Keratinocyte (primary cell): ENCODE measurements around the gene ZNF518A. TPM values are rescaled to one million over a fixed set of nuclear protein-coding genes. Genes with fewer than 3 reads are reported as not detected.

Experiments
- DNase-seq: peaks from one replicate; pipeline ENCODE4 v3.0.0-alpha.2; 2011; ENCODE audit warnings: low read depth, missing footprints, low spot score
- FAIRE-seq: peaks from 2 replicates; lab custom pipeline; 2011; peaks lifted over from hg19 to GRCh38; lab: Jason Lieb, UNC
- H2AFZ ChIP-seq: 2 replicates; pipeline ENCODE4 v1.6.0; 2012; ENCODE audit warnings: low read length, control low read depth, inconsistent platforms; ENCODE audit not compliant: control insufficient read depth
- H3K27ac ChIP-seq: 2 replicates; pipeline ENCODE4 v1.5.1; 2011; ENCODE audit warnings: low read length; ENCODE audit not compliant: control insufficient read depth, insufficient read depth
- H3K27me3 ChIP-seq: 3 replicates; pipeline ENCODE4 v1.6.0; 2011; ENCODE audit warnings: low read length; ENCODE audit not compliant: control insufficient read depth, insufficient read depth; ENCODE audit errors: extremely low read depth
- H3K36me3 ChIP-seq, 2 experiments: 2 replicates in 1 of 2; 3 replicates in 1 of 2; pipeline ENCODE4 v1.5.1; 2011; ENCODE audit warnings: low read length in 2 of 2, mild to moderate bottlenecking in 1 of 2; ENCODE audit not compliant: control insufficient read depth in 2 of 2, insufficient read depth in 2 of 2; ENCODE audit errors: extremely low read depth in 1 of 2
- H3K4me1 ChIP-seq: 3 replicates; pipeline ENCODE4 v1.5.1; 2011; ENCODE audit warnings: low read length; ENCODE audit not compliant: control insufficient read depth, insufficient read depth; ENCODE audit errors: extremely low read depth
- H3K4me2 ChIP-seq: 3 replicates; pipeline ENCODE4 v1.6.0; 2011; ENCODE audit warnings: low read depth, low read length; ENCODE audit not compliant: control insufficient read depth, insufficient read depth; ENCODE audit errors: extremely low read depth
- H3K4me3 ChIP-seq, 3 experiments: fragments of 200-600 bp in 1 of 3; sonication (generic) in 1 of 3; 2 replicates in 2 of 3; 3 replicates in 1 of 3; pipeline ENCODE4 v1.5.1; 2011 to 2016; ENCODE audit warnings: low read length in 3 of 3, mild to moderate bottlenecking in 3 of 3, control low read depth in 2 of 3, inconsistent platforms in 1 of 3, low read depth in 1 of 3, mixed read lengths in 1 of 3, mixed run types in 1 of 3, moderate library complexity in 1 of 3; ENCODE audit not compliant: control insufficient read depth in 2 of 3, insufficient read depth in 2 of 3; ENCODE audit errors: extremely low read depth in 1 of 3
- H3K79me2 ChIP-seq: 2 replicates; pipeline ENCODE4 v1.6.0; 2012; ENCODE audit warnings: low read length; ENCODE audit not compliant: control insufficient read depth, insufficient read depth
- H3K9ac ChIP-seq: 3 replicates; pipeline ENCODE4 v1.6.0; 2011; ENCODE audit warnings: low read length; ENCODE audit not compliant: control insufficient read depth, insufficient read depth; ENCODE audit errors: extremely low read depth
- H3K9me1 ChIP-seq: 3 replicates; pipeline ENCODE4 v1.6.0; 2011; ENCODE audit warnings: low read length; ENCODE audit not compliant: control insufficient read depth, insufficient read depth; ENCODE audit errors: extremely low read depth
- H3K9me3 ChIP-seq: 2 replicates; pipeline ENCODE4 v1.5.1; 2012; ENCODE audit warnings: low read depth, low read length; ENCODE audit not compliant: control insufficient read depth
- H4K20me1 ChIP-seq: 3 replicates; pipeline ENCODE4 v1.6.0; 2011; ENCODE audit warnings: low read length; ENCODE audit not compliant: control insufficient read depth, insufficient read depth; ENCODE audit errors: extremely low read depth
- EZH2 ChIP-seq: IDR thresholded peaks from one replicate; pipeline ENCODE4 v1.6.1; 2012; ENCODE audit warnings: inconsistent platforms, mild to moderate bottlenecking, low read length, moderate library complexity
- dilution Hi-C: fragments of 300-500 bp; cut with MboI; formaldehyde crosslinking; loops from one replicate; pipeline ENCODE4 v1.7.0; 2020; ENCODE audit warnings: low sequenced_read_pairs; ENCODE audit not compliant: extremely low pct_ligation_motif_present
- polyA plus RNA-seq, 5 experiments: library from polyadenylated mRNA; depleted of rRNA in 3 of 5; stranded (reverse) in 3 of 5; stranded (forward) in 1 of 5; unstranded in 1 of 5; fragments of >200 nt; gene quantifications; 1 replicate in 1 of 5; 2 replicates in 3 of 5; 3 replicates in 1 of 5; pipeline versions ENCODE4 v1.2.1 to v1.2.3, GENCODE V29; 2011 to 2012; ENCODE audit warnings: missing spikeins in 2 of 5, low read depth in 1 of 5, low replicate concordance in 1 of 5
- TF ChIP-seq, protein P1 (sequence below), 3 experiments: IDR thresholded peaks in 1 of 3; conservative IDR thresholded peaks in 1 of 3; optimal IDR thresholded peaks in 1 of 3; 2 replicates in 2 of 3; 3 replicates in 1 of 3; pipeline versions ENCODE3 to v1.5.1; 2011; ENCODE audit warnings: low read length in 3 of 3, mild to moderate bottlenecking in 3 of 3, moderate library complexity in 2 of 3, control low read depth in 1 of 3, inconsistent platforms in 1 of 3; ENCODE audit not compliant: insufficient read depth in 2 of 3; ENCODE audit errors: extremely low read depth in 1 of 3

The ZNF518A gene
- polyA plus RNA-seq, 1 donor (not counting 4 experiments of a cell fraction or from before 2014, with no cell fraction given), result 10.0 TPM

DNA sequence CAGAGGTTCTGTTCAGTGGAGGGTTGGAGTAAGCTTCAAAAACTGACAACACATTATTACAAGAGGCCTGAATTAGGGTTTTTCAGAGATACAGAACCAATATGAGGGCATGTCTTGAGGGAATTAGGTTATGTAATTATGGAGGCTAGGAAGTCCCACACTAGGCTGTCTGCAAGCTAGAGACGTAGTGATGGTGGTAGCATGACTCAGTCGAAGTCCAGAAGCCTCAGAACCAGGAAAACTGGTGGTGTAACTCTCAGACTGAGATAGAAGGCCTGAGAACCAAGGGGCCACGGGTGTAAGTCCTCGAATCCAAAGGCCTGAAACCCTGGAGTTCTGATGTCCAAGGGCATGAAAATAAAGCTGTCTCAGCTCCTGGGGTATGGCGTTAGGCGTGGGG lies 35.6 kb downstream of the ZNF518A start:
- no peak overlapping the region for H2AFZ ChIP-seq
- H3K9me3 ChIP-seq, result no peaks in the 10 kb centered on the region
- no peak overlapping the region for H3K4me3 ChIP-seq
- H3K9me1 ChIP-seq, result no peaks in the 10 kb centered on the region
- dilution Hi-C loops, result no loop called here
- H4K20me1 ChIP-seq, result no peaks in the 10 kb centered on the region
- no peaks in the 10 kb centered on the region for H3K4me1 ChIP-seq
- no peaks in the 10 kb centered on the region for H3K79me2 ChIP-seq
- no peaks in the 10 kb centered on the region for H3K27me3 ChIP-seq
- H3K27ac ChIP-seq, result no peak overlapping the region
- H3K4me2 ChIP-seq, result no peak overlapping the region
- TF ChIP-seq, protein P1, sequence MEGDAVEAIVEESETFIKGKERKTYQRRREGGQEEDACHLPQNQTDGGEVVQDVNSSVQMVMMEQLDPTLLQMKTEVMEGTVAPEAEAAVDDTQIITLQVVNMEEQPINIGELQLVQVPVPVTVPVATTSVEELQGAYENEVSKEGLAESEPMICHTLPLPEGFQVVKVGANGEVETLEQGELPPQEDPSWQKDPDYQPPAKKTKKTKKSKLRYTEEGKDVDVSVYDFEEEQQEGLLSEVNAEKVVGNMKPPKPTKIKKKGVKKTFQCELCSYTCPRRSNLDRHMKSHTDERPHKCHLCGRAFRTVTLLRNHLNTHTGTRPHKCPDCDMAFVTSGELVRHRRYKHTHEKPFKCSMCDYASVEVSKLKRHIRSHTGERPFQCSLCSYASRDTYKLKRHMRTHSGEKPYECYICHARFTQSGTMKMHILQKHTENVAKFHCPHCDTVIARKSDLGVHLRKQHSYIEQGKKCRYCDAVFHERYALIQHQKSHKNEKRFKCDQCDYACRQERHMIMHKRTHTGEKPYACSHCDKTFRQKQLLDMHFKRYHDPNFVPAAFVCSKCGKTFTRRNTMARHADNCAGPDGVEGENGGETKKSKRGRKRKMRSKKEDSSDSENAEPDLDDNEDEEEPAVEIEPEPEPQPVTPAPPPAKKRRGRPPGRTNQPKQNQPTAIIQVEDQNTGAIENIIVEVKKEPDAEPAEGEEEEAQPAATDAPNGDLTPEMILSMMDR (optimal IDR thresholded peaks at IDR 0.05 in 1 of 3, IDR thresholded peaks at IDR 0.05 in 1 of 3, conservative IDR thresholded peaks at IDR 0.05 in 1 of 3; ENCODE audit: extremely low read depth in 1 of 3, insufficient read depth in 2 of 3, low read length in 3 of 3), result no peak
- no peak for TF ChIP-seq EZH2
- FAIRE-seq, result no peak
- H3K36me3 ChIP-seq, result no peaks in the 10 kb centered on the region
- no peak overlapping the region for H3K9ac ChIP-seq
- DNase-seq, result no peak

DNA sequence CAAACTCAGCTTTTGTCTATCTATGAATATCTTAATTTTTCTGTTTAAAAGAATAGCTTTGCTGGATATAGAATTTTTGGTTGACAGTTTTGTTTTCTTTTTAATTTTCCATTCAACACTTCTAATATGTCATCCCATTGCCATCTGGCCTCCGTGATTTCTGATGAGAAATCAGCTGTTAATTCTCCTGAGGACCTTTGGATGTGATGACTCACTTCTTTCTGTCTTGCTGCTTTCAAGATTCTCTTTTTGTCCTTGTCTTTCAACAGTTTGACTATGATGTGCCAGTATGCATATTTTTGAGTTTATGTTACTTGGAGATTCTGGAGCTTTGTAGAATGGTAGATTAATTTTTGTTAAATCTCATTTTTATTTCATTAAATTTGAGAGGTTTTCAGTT lies 38.4 kb downstream of the ZNF518A start:
- no peak overlapping the region for H3K9ac ChIP-seq
- H3K4me1 ChIP-seq, result no peaks in the 10 kb centered on the region
- H3K79me2 ChIP-seq, result no peaks in the 10 kb centered on the region
- no peak overlapping the region for H3K4me3 ChIP-seq
- no peak for FAIRE-seq
- no peaks in the 10 kb centered on the region for H3K27me3 ChIP-seq
- TF ChIP-seq, protein P1 (optimal IDR thresholded peaks at IDR 0.05 in 1 of 3, IDR thresholded peaks at IDR 0.05 in 1 of 3, conservative IDR thresholded peaks at IDR 0.05 in 1 of 3; ENCODE audit: extremely low read depth in 1 of 3, insufficient read depth in 2 of 3, low read length in 3 of 3), result no peak
- no peak for TF ChIP-seq EZH2
- H3K36me3 ChIP-seq, result no peaks in the 10 kb centered on the region
- H2AFZ ChIP-seq, result no peak overlapping the region
- H3K9me1 ChIP-seq, result no peaks in the 10 kb centered on the region
- no peak for DNase-seq
- dilution Hi-C loops, result no loop called here
- H4K20me1 ChIP-seq, result no peaks in the 10 kb centered on the region
- no peaks in the 10 kb centered on the region for H3K9me3 ChIP-seq
- no peak overlapping the region for H3K4me2 ChIP-seq
- no peak overlapping the region for H3K27ac ChIP-seq
